Nephron (organoid): ENCODE measurements around the gene SPON1.
A peak's percentile ranks its signal among the peaks of the same experiment; 100 is the strongest.

Source experiments
- H3K27ac Mint-ChIP-seq, 3 experiments: 2 replicates each; pipeline ENCODE4 v1.8.0; 2020; ENCODE audit warnings: mixed read lengths in 3 of 3, mild to moderate bottlenecking in 2 of 3, moderate library complexity in 1 of 3
- H3K27me3 Mint-ChIP-seq: 2 replicates; pipeline ENCODE4 v1.8.0; 2021; ENCODE audit warnings: low read depth, mild to moderate bottlenecking, moderate library complexity, mixed read lengths
- H3K36me3 Mint-ChIP-seq: 2 replicates; pipeline ENCODE4 v1.8.0; 2020; ENCODE audit warnings: low read depth, mixed read lengths
- H3K4me1 Mint-ChIP-seq: 2 replicates; pipeline ENCODE4 v1.8.0; 2020; ENCODE audit warnings: mixed read lengths
- H3K4me3 Mint-ChIP-seq, 3 experiments: 2 replicates each; pipeline ENCODE4 v1.8.0; 2020; ENCODE audit warnings: mild to moderate bottlenecking in 3 of 3, mixed read lengths in 3 of 3, moderate library complexity in 2 of 3
- H3K9me3 Mint-ChIP-seq: 2 replicates; pipeline ENCODE4 v1.8.0; 2020; ENCODE audit warnings: mixed read lengths
- TF ChIP-seq, protein P1 (sequence below), 3 experiments: fragments of 200-600 bp; sonication (generic); IDR thresholded peaks; one replicate each; pipeline ENCODE4 v1.5.0; 2021; ENCODE audit warnings: antibody characterized with exemption in 3 of 3; ENCODE audit not compliant: unreplicated experiment in 3 of 3

Gene SPON1

DNA sequence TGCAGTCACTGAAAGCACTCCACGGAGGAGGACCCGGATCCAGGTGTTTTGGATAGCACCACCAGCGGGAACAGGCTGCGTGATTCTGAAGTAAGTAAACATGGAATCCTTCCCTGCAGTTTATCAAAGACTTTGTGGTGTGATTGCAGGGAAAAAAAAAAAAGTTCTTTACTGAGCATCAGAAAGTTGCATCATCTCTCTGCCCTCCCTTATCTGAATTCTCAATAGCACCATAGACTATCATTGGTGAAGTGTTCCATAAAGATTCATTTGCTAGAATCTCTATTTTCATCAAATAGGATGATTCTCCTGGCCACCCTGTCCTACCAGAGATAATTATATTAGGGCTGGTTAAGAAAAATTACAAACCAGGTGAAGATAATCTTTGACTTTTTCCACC lies 79.0 kb downstream of the SPON1 start:
- H3K4me1 Mint-ChIP-seq: peaks cover 23% of the 10 kb centered on the region
- TF ChIP-seq, protein P1, sequence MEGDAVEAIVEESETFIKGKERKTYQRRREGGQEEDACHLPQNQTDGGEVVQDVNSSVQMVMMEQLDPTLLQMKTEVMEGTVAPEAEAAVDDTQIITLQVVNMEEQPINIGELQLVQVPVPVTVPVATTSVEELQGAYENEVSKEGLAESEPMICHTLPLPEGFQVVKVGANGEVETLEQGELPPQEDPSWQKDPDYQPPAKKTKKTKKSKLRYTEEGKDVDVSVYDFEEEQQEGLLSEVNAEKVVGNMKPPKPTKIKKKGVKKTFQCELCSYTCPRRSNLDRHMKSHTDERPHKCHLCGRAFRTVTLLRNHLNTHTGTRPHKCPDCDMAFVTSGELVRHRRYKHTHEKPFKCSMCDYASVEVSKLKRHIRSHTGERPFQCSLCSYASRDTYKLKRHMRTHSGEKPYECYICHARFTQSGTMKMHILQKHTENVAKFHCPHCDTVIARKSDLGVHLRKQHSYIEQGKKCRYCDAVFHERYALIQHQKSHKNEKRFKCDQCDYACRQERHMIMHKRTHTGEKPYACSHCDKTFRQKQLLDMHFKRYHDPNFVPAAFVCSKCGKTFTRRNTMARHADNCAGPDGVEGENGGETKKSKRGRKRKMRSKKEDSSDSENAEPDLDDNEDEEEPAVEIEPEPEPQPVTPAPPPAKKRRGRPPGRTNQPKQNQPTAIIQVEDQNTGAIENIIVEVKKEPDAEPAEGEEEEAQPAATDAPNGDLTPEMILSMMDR (IDR thresholded peaks at IDR 0.05; ENCODE audit: unreplicated experiment in 3 of 3): no peak
- H3K9me3 Mint-ChIP-seq: peaks cover 4% of the 10 kb centered on the region
- H3K27me3 Mint-ChIP-seq: no peaks in the 10 kb centered on the region
- H3K27ac Mint-ChIP-seq: no peak overlapping the region
- H3K36me3 Mint-ChIP-seq: no peaks in the 10 kb centered on the region
- no peak overlapping the region for H3K4me3 Mint-ChIP-seq

DNA sequence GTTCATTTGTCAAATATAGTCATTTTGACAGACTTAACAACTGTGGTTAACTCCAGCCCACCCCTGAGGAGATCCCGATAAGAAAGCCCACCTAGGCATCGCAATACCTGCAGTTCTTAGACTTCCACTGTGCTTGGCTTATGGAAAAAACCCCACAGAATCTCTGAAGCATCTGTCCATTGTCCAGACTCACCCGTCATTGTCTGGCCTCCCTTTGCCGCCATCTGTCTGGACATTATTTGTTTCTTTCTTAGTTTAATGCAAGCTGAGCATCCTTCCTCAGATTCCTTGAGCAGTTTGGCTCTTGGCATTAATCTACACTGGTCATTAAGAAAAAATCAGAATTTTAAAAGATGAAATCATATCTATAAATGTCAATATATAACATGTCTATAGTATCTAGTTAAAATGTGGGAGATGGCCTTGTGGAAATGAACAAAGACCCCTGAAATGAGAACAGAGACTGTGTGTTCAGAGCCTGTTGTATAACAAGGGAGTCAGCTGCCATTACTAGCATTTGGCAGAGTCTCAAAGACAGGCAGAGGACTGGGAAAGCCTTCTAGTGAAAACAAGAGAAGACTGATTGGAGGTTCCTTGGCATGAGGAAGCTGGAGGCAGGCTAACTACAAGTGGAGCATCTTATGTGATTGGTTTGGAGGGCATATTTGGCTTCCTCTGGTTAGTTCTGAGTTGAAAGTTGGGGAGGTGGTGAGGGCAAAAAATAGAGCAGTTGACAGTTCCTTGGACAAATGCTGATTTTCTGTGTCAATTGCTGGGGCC lies 80.4 kb downstream of the SPON1 start:
- no peaks in the 10 kb centered on the region for H3K27me3 Mint-ChIP-seq
- H3K27ac Mint-ChIP-seq: peak overlapping the region in 2 of 3 experiments; percentile 8 to 51
- peaks cover 4% of the 10 kb centered on the region for H3K9me3 Mint-ChIP-seq
- peaks cover 23% of the 10 kb centered on the region for H3K4me1 Mint-ChIP-seq
- H3K36me3 Mint-ChIP-seq: no peaks in the 10 kb centered on the region
- no peak overlapping the region for H3K4me3 Mint-ChIP-seq
- TF ChIP-seq, protein P1 (IDR thresholded peaks at IDR 0.05; ENCODE audit: unreplicated experiment in 3 of 3): no peak

DNA sequence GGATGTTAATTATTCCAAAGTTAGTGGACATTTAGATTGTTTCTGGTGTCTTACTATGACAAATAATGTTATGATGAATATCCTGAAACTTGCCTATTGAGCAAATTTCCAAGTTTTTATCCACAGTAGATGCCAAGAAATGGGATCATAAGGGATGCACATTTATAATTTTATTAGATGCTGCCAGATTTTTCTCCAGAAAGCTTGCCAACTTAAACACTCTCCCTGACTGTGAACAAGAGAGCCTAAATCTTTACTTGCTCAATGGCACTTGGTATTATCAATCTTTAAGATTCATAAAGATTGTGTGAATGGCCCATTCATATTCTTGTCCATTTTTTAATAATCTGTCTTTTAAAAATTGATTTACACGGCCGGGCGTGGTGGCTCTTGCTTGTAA lies 82.4 kb downstream of the SPON1 start:
- H3K36me3 Mint-ChIP-seq: no peaks in the 10 kb centered on the region
- no peaks in the 10 kb centered on the region for H3K27me3 Mint-ChIP-seq
- no peaks in the 10 kb centered on the region for H3K9me3 Mint-ChIP-seq
- no peak overlapping the region for H3K4me3 Mint-ChIP-seq
- H3K4me1 Mint-ChIP-seq: peaks cover 23% of the 10 kb centered on the region
- TF ChIP-seq, protein P1 (IDR thresholded peaks at IDR 0.05; ENCODE audit: unreplicated experiment in 3 of 3): no peak
- H3K27ac Mint-ChIP-seq: peak overlapping the region in 2 of 3 experiments; percentile 55 to 81

DNA sequence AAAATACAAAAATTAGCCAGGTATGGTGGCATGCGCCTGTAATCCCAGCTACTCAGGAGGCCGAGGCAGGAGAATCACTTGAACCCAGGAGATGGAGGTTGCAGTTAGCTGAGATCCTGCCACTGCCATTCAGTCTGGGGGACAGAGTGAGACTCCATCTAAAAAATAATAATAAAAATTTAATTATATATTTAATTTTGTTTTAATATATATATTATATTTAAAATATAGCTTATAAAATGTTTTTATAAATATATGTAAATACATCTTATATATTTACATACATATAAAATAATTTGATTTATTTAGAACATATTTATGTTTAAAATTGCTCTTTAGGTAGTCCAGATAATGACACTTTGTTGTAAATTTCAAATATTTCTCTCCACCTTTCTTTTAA lies 82.9 kb downstream of the SPON1 start:
- H3K36me3 Mint-ChIP-seq: no peaks in the 10 kb centered on the region
- H3K27me3 Mint-ChIP-seq: no peaks in the 10 kb centered on the region
- no peaks in the 10 kb centered on the region for H3K9me3 Mint-ChIP-seq
- H3K4me3 Mint-ChIP-seq: no peak overlapping the region
- TF ChIP-seq, protein P1 (IDR thresholded peaks at IDR 0.05; ENCODE audit: unreplicated experiment in 3 of 3): no peak
- peak overlapping the region in 2 of 3 experiments; percentile 55 to 81 for H3K27ac Mint-ChIP-seq
- H3K4me1 Mint-ChIP-seq: peaks cover 23% of the 10 kb centered on the region

DNA sequence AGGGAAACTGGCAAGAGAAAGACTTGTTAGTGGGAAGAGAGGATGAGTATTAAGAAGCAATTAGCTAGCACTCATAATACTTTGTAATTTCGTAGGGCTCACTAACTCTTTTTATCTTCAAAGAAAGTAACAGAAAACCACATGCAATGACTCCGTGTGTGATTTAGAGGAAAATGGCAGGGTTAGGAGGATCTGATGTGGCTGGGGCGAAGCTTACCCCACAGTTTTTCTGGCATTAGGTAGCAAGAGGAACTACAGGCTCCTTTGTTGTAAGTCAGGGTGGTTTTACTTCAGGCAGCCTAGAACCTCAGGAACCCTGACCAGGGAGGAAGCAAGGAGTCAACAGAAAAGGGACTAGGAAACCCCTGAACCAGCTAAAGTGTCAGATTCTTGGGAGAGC lies 89.7 kb downstream of the SPON1 start:
- peaks cover 17% of the 10 kb centered on the region for H3K4me1 Mint-ChIP-seq
- H3K27me3 Mint-ChIP-seq: peaks cover 4% of the 10 kb centered on the region
- no peak overlapping the region for H3K27ac Mint-ChIP-seq
- peaks cover 4% of the 10 kb centered on the region for H3K9me3 Mint-ChIP-seq
- peaks cover 13% of the 10 kb centered on the region for H3K36me3 Mint-ChIP-seq
- TF ChIP-seq, protein P1 (IDR thresholded peaks at IDR 0.05; ENCODE audit: unreplicated experiment in 3 of 3): no peak
- no peak overlapping the region for H3K4me3 Mint-ChIP-seq
